GM23338 (cell line): Measurements from ENCODE around the gene MED27. TPM values are rescaled to one million over a fixed set of nuclear protein-coding genes. Genes with fewer than 3 reads are reported as not detected.

Experiments
- ATAC-seq: fragments of 200-7000 bp; cut with Tn5 transposase; 3 replicates; pipeline ENCODE4 v1.9.1; 2020
- DNase-seq: peaks from one replicate; pipeline ENCODE4 v3.0.0-alpha.2; 2015; ENCODE audit warnings: low spot score
- H2AFZ ChIP-seq: fragments of 200-600 bp; sonication (generic); 2 replicates; pipeline ENCODE4 v1.8.0; 2016; ENCODE audit warnings: antibody characterized with exemption, mild to moderate bottlenecking, moderate library complexity
- H3F3A ChIP-seq: fragments of 200-600 bp; sonication (generic); replicated peaks from 2 replicates; pipeline ENCODE4 v1.8.0; 2017; ENCODE audit warnings: antibody characterized with exemption, mixed run types, low read depth
- H3K27ac ChIP-seq: fragments of 200-600 bp; sonication (generic); 2 replicates; pipeline ENCODE4 v1.6.1; 2016; ENCODE audit warnings: low read depth
- H3K27me3 ChIP-seq: fragments of 200-600 bp; sonication (generic); 2 replicates; pipeline ENCODE4 v1.8.0; 2016; ENCODE audit warnings: mild to moderate bottlenecking, mixed run types, moderate library complexity; ENCODE audit not compliant: insufficient read depth
- H3K36me3 ChIP-seq: fragments of 200-600 bp; sonication (generic); 2 replicates; pipeline ENCODE4 v1.8.0; 2016; ENCODE audit warnings: mild to moderate bottlenecking; ENCODE audit not compliant: insufficient read depth
- H3K4me1 ChIP-seq: fragments of 200-600 bp; sonication (generic); 2 replicates; pipeline ENCODE4 v1.8.0; 2016; ENCODE audit warnings: mild to moderate bottlenecking, moderate library complexity; ENCODE audit not compliant: insufficient read depth
- H3K4me2 ChIP-seq: fragments of 200-600 bp; sonication (generic); 2 replicates; pipeline ENCODE4 v1.7.1; 2017; ENCODE audit warnings: mixed run types
- H3K4me3 ChIP-seq: fragments of 200-600 bp; sonication (generic); 2 replicates; pipeline ENCODE4 v1.6.1; 2016; ENCODE audit warnings: mixed run types
- H3K79me2 ChIP-seq: fragments of 200-600 bp; sonication (generic); replicated peaks from 2 replicates; pipeline ENCODE4 v1.8.0; 2017; ENCODE audit warnings: mild to moderate bottlenecking; ENCODE audit not compliant: insufficient read depth
- H3K9me2 ChIP-seq: fragments of 200-600 bp; sonication (generic); 2 replicates; pipeline ENCODE4 v1.8.0; 2017; ENCODE audit not compliant: insufficient read depth
- H4K20me1 ChIP-seq: fragments of 200-600 bp; sonication (generic); replicated peaks from 2 replicates; pipeline ENCODE4 v1.8.0; 2017; ENCODE audit warnings: mild to moderate bottlenecking; ENCODE audit not compliant: insufficient read depth
- H3K27ac Mint-ChIP-seq: 2 replicates; pipeline ENCODE4 v1.8.0; 2020; ENCODE audit warnings: inconsistent platforms, mild to moderate bottlenecking, moderate library complexity, mixed read lengths
- H3K27me3 Mint-ChIP-seq: 3 replicates; pipeline ENCODE4 v1.8.0; 2022; ENCODE audit warnings: low read depth, mild to moderate bottlenecking, moderate library complexity, mixed read lengths, inconsistent platforms; ENCODE audit not compliant: insufficient read depth, poor library complexity
- H3K36me3 Mint-ChIP-seq: 3 replicates; pipeline ENCODE4 v1.8.0; 2021; ENCODE audit warnings: low read depth, mild to moderate bottlenecking, inconsistent platforms, moderate library complexity, mixed read lengths
- H3K4me1 Mint-ChIP-seq: 3 replicates; pipeline ENCODE4 v1.8.0; 2020; ENCODE audit warnings: mild to moderate bottlenecking, inconsistent platforms, mixed read lengths
- H3K4me3 Mint-ChIP-seq: 3 replicates; pipeline ENCODE4 v1.8.0; 2021; ENCODE audit warnings: moderate library complexity, mild to moderate bottlenecking, inconsistent platforms, mixed read lengths
- H3K9me3 Mint-ChIP-seq: 3 replicates; pipeline ENCODE4 v1.8.0; 2020; ENCODE audit warnings: moderate library complexity, mild to moderate bottlenecking, inconsistent platforms, mixed read lengths
- CREB1 ChIP-seq: fragments of 250-450 bp; sonication (Bioruptor Pico); IDR thresholded peaks from 2 replicates; pipeline ENCODE4 v1.5.0; 2020; ENCODE audit warnings: low read depth, mild to moderate bottlenecking, moderate library complexity
- CTCF ChIP-seq, 2 experiments: fragments of 200-600 bp in 1 of 2; sonication (generic) in 1 of 2; conservative IDR thresholded peaks; 2 replicates each; pipeline versions ENCODE4 v1.5.1 to v1.6.1; 2016 to 2017; ENCODE audit warnings: antibody characterized with exemption in 2 of 2, low read depth in 2 of 2, mild to moderate bottlenecking in 2 of 2, moderate library complexity in 1 of 2
- ETS1 ChIP-seq: IDR thresholded peaks from 2 replicates; pipeline ENCODE4 v1.6.1; 2016; ENCODE audit warnings: antibody characterized with exemption
- EZH2 ChIP-seq: fragments of 200-600 bp; sonication (generic); IDR thresholded peaks from one replicate; pipeline ENCODE4 v1.8.0; 2017; ENCODE audit warnings: antibody characterized with exemption, mild to moderate bottlenecking, low read depth; ENCODE audit not compliant: unreplicated experiment
- EZH2phosphoT487 ChIP-seq: fragments of 200-600 bp; sonication (generic); IDR thresholded peaks from one replicate; pipeline ENCODE4 v1.8.1; 2018; ENCODE audit warnings: antibody characterized with exemption; ENCODE audit not compliant: unreplicated experiment
- JUNB ChIP-seq: IDR thresholded peaks from one replicate; pipeline ENCODE4 v1.6.1; 2016; ENCODE audit warnings: antibody characterized with exemption; ENCODE audit not compliant: unreplicated experiment
- NANOG ChIP-seq: IDR thresholded peaks from 2 replicates; pipeline ENCODE4 v1.6.1; 2016; ENCODE audit warnings: antibody characterized with exemption, borderline replicate concordance
- POLR2AphosphoS5 ChIP-seq: IDR thresholded peaks from 2 replicates; pipeline ENCODE4 v1.6.1; 2016; ENCODE audit warnings: antibody characterized with exemption, low read depth
- STAT1 ChIP-seq: IDR thresholded peaks from one replicate; pipeline ENCODE4 v1.6.1; 2016; ENCODE audit warnings: antibody characterized with exemption; ENCODE audit not compliant: unreplicated experiment
- ZNF114 ChIP-seq: fragments of 250-450 bp; sonication (Bioruptor Pico); IDR thresholded peaks from 2 replicates; pipeline ENCODE4 v1.5.0; 2020; ENCODE audit warnings: mild to moderate bottlenecking, moderate library complexity
- ZNF462 ChIP-seq: fragments of 250-450 bp; sonication (Bioruptor Pico); IDR thresholded peaks from 2 replicates; pipeline ENCODE4 v1.5.0; 2020; ENCODE audit warnings: mild to moderate bottlenecking, moderate library complexity
- polyA plus RNA-seq: library from polyadenylated mRNA; unstranded; fragments of >200 nt; fragmentation: Nextera tagmentation; extraction: Ambion mirVana; gene quantifications from 2 replicates; pipeline ENCODE4 v1.2.1, GENCODE V29; 2016
- total RNA-seq: library from RNA; depleted of rRNA; stranded (reverse); fragments of >200 nt; shearing (Covaris generic); gene quantifications from 2 replicates; pipeline ENCODE4 v1.2.3, GENCODE V29; 2014
- TF ChIP-seq, protein P1 (sequence below): IDR thresholded peaks from one replicate; pipeline ENCODE4 v1.6.1; 2018; ENCODE audit warnings: antibody characterized with exemption; ENCODE audit not compliant: unreplicated experiment

The MED27 gene
- total and polyA plus RNA-seq, 2 experiments from 2014 or later, result 30.6 to 35.0 TPM

- Mint-ChIP-seq H3K4me3 (no peak overlapping the region), H3K27ac (no peak overlapping the region), H3K27me3 (peaks cover 1% of the 10 kb centered on the region), H3K36me3 (no peaks in the 10 kb centered on the region), H3K4me1 (peaks cover 7% of the 10 kb centered on the region), H3K9me3 (no peaks in the 10 kb centered on the region)
- H3K4me3 ChIP-seq, result no peak overlapping the region
- H3K4me2 ChIP-seq, result no peak overlapping the region
- no peak overlapping the region for H2AFZ ChIP-seq
- H3K9me2 ChIP-seq, result no peaks in the 10 kb centered on the region
- no peak overlapping the region for H3K27ac ChIP-seq
- H3K4me1 ChIP-seq, result no peaks in the 10 kb centered on the region
- TF ChIP-seq EZH2 (no peak), STAT1 (no peak), CTCF (conservative IDR thresholded peaks at IDR 0.05; ENCODE audit: low read depth in 2 of 2) (no peak), NANOG (no peak), ETS1 (no peak), ZNF462 (CRISPR knock-in tag) (no peak), EZH2phosphoT487 (no peak), JUNB (no peak), CREB1 (CRISPR knock-in tag) (no peak), POLR2AphosphoS5 (no peak), ZNF114 (no peak)
- TF ChIP-seq, protein P1, sequence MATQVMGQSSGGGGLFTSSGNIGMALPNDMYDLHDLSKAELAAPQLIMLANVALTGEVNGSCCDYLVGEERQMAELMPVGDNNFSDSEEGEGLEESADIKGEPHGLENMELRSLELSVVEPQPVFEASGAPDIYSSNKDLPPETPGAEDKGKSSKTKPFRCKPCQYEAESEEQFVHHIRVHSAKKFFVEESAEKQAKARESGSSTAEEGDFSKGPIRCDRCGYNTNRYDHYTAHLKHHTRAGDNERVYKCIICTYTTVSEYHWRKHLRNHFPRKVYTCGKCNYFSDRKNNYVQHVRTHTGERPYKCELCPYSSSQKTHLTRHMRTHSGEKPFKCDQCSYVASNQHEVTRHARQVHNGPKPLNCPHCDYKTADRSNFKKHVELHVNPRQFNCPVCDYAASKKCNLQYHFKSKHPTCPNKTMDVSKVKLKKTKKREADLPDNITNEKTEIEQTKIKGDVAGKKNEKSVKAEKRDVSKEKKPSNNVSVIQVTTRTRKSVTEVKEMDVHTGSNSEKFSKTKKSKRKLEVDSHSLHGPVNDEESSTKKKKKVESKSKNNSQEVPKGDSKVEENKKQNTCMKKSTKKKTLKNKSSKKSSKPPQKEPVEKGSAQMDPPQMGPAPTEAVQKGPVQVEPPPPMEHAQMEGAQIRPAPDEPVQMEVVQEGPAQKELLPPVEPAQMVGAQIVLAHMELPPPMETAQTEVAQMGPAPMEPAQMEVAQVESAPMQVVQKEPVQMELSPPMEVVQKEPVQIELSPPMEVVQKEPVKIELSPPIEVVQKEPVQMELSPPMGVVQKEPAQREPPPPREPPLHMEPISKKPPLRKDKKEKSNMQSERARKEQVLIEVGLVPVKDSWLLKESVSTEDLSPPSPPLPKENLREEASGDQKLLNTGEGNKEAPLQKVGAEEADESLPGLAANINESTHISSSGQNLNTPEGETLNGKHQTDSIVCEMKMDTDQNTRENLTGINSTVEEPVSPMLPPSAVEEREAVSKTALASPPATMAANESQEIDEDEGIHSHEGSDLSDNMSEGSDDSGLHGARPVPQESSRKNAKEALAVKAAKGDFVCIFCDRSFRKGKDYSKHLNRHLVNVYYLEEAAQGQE, result no peak
- H3K79me2 ChIP-seq, result 0 out of 2 replicates have a peak, but pooled peaks cover 5% of the 10 kb centered on the region
- peaks cover 9% of the 10 kb centered on the region for H4K20me1 ChIP-seq
- no peaks in the 10 kb centered on the region for H3F3A ChIP-seq
- no peaks in the 10 kb centered on the region for H3K36me3 ChIP-seq
- DNase-seq (no peak), ATAC-seq (no peak)
- H3K27me3 ChIP-seq, result no peaks in the 10 kb centered on the region
Measured at GRCh38 chr9:131950487-131950886, 129.2 kb downstream of the MED27 start.
